Pancreas (tissue), 10 donors: Measurements from ENCODE around the gene ARHGDIG. TPM values are rescaled to one million over a fixed set of nuclear protein-coding genes. Genes with fewer than 3 reads are reported as not detected.
A peak's percentile ranks its signal among the peaks of the same experiment; 100 is the strongest.

Experiments used
- ATAC-seq, 4 donors: fragments of 200-7000 bp; cut with Tn5 transposase; one replicate each; pipeline versions ENCODE4 v1.8.0 to v1.9.1; 2020; ENCODE audit warnings: mild to moderate bottlenecking in 4 of 4, moderate library complexity in 4 of 4
- DNase-seq, 6 donors: peaks; one replicate each; pipeline ENCODE4 v3.0.0-alpha.2; 2020
- FAIRE-seq: peaks from 2 replicates; lab custom pipeline; 2012; peaks lifted over from hg19 to GRCh38; lab: Jason Lieb, UNC
- H3K27ac ChIP-seq, 4 donors: fragments of 200-600 bp; sonication (generic); 1 replicate in 3 of 4; 2 replicates in 1 of 4; pipeline versions ENCODE4 v1.5.0 to v1.8.0; 2020
- H3K27me3 ChIP-seq, 4 donors: fragments of 200-600 bp; one replicate each; pipeline ENCODE4 v1.8.0; 2021
- H3K36me3 ChIP-seq, 3 donors: fragments of 200-600 bp; sonication (generic) in 1 of 3; one replicate each; pipeline versions ENCODE4 v1.5.0 to v1.8.0; 2020 to 2021
- H3K4me1 ChIP-seq, 3 donors: fragments of 200-600 bp; one replicate each; pipeline ENCODE4 v1.8.0; 2021
- H3K4me3 ChIP-seq, 4 donors: fragments of 200-600 bp; sonication (generic) in 2 of 4; one replicate each; pipeline versions ENCODE4 v1.5.0 to v1.8.0; 2020 to 2021
- H3K9me3 ChIP-seq, 4 donors: fragments of 200-600 bp; one replicate each; pipeline ENCODE4 v1.8.0; 2021
- WGBS, 2 donors: extraction: QIAGEN DNeasy Blood & Tissue Kit; methylation state at CpG; one replicate each; pipeline ENCODE4 v1.1.7; 2013; 5-methylcytosine and 5-hydroxymethylcytosine counted together
- intact Hi-C, 3 donors: fragments of 100-400 bp; cut with DNase I; formaldehyde crosslinking; loops; one replicate each; pipeline versions ENCODE4 v1.11.1 to v1.14.2; 2022
- polyA plus RNA-seq, 2 donors: library from polyadenylated mRNA; stranded (reverse); fragments of 200-250 nt; gene quantifications; one replicate each; pipeline ENCODE4 v1.2.3, GENCODE V29; 2013
- total RNA-seq, 6 donors: library from RNA; stranded (reverse); fragmentation: NEBNext Ultra II Directional in 4 of 6; extraction: Animal tissue kit (Norgen Biotek cat#: 25700) in 4 of 6; gene quantifications; one replicate each; pipeline versions ENCODE4 v1.2.1 to v1.2.4, GENCODE V29; 2021 to 2023
- TF ChIP-seq, protein P1 (sequence below), 4 donors: fragments of 200-600 bp; sonication (generic) in 3 of 4; IDR thresholded peaks; one replicate each; pipeline versions ENCODE4 v1.5.0 to v1.8.0; 2021; ENCODE audit warnings: antibody characterized with exemption in 4 of 4
- donor health status: healthy with polysubstance abuse.
- donor health status: DM: no; HTN: no; CAD: no; lungs with moderate emphysema.
- donor health status: DM: no; HTN: no; CAD: no.
- donor health status: control.
- donor health status: control.
- donor health status: Bipolar disorder and iron deficiency.
- donor health status: DM: yes; HTN: yes; CAD: no.
- donor health status: DM: no; HTN: no; CAD: no.
- donor health status: DM: no; HTN: no; CAD: no.
- donor health status: DM: yes; HTN: yes; CAD: no.

Gene ARHGDIG
- total and polyA plus RNA-seq, 8 donors = 5.6 to 165 (median 50.7) TPM

DNA sequence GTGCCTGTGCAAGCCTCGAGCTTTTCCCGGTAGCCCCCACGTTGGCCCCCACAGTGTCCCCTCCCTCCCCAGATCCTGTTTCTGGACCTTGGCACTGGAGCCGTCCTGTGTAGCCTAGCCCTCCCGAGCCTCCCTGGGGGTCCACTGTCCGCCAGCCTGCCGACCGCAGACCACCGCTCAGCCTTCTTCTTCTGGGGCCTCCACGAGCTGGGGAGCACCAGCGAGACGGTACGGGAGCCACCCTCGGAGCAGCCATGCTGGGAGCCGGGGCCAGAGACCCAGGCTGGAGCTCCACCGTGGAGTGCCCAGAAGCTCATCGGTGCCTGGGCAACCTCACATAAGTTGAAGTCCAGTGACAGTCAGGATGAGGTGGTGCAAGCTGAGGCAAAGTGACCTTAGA lies 16.4 kb upstream of the ARHGDIG start:
- DNase-seq (peak in 3 of 6 donors; percentile 10 to 67 (median 25)), FAIRE-seq (no peak), ATAC-seq (no peak)
- TF ChIP-seq, protein P1, sequence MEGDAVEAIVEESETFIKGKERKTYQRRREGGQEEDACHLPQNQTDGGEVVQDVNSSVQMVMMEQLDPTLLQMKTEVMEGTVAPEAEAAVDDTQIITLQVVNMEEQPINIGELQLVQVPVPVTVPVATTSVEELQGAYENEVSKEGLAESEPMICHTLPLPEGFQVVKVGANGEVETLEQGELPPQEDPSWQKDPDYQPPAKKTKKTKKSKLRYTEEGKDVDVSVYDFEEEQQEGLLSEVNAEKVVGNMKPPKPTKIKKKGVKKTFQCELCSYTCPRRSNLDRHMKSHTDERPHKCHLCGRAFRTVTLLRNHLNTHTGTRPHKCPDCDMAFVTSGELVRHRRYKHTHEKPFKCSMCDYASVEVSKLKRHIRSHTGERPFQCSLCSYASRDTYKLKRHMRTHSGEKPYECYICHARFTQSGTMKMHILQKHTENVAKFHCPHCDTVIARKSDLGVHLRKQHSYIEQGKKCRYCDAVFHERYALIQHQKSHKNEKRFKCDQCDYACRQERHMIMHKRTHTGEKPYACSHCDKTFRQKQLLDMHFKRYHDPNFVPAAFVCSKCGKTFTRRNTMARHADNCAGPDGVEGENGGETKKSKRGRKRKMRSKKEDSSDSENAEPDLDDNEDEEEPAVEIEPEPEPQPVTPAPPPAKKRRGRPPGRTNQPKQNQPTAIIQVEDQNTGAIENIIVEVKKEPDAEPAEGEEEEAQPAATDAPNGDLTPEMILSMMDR (IDR thresholded peaks at IDR 0.05) = no peak
- Histone ChIP-seq H3K4me1 (peaks cover 0 to 8% (median 6%) of the 10 kb centered on the region in 3 donors), H3K27me3 (no peaks in the 10 kb centered on the region), H3K4me3 (no peak overlapping the region), H3K36me3 (peaks cover 0 to 51% (median 13%) of the 10 kb centered on the region in 3 donors), H3K9me3 (no peaks in the 10 kb centered on the region), H3K27ac (no peak overlapping the region)
- 92 to 97% methylated on average over 17 of the region's 17 CpGs for WGBS, 2 donors
- intact Hi-C loops = no loop called here

DNA sequence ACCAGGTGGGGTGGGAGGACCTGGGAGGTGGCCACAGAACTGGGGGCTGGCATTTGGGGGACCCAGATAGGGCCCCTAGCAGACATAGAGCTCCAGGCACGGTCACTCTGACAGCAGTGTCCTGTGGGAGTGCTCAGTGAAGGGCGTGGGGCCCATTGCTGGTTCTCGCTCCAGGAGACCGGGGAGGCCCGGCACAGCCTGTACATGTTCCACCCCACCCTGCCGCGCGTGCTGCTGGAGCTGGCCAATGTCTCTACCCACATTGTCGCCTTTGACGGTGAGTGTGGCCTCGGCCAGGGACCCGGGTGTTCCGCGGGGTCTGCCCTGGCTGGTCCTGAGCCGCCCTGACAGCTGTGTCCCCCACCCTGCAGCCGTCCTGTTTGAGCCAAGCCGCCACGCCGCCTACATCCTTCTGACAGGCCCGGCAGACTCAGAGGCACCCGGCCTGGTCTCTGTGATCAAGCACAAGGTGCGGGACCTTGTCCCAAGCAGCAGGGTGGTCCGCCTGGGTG lies 15.9 kb upstream of the ARHGDIG start:
- no peaks in the 10 kb centered on the region for H3K9me3 ChIP-seq

DNA sequence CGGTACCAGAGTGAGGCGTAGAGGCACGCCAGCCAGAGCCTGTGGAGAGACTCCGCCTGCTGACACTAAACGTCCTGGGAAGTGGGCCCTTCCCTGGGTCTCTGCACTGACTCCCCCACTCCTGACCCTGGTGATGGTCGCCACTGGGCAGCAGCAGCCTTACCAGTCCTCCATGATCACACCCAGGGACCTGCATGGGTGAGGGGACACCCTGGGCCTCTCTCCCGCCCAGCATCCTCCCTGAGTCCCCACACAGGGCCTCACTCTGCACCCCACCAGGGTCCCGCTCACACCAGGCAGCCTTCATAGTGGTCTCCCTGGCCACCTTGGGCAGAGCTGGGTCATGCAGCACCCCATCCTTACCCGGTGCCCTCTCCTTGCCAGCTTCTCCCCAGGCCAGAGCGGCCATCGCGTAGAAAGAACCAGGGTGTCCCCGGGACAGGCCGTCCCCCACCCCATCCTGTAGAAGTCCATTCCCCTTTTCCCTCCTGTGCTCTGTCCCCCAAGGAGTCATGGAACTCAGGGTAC lies 15.3 kb upstream of the ARHGDIG start:
- peaks cover 0 to 46% (median 13%) of the 10 kb centered on the region in 3 donors for H3K36me3 ChIP-seq
- no peaks in the 10 kb centered on the region for H3K27me3 ChIP-seq
- no peak for FAIRE-seq
- H3K9me3 ChIP-seq = no peaks in the 10 kb centered on the region
- H3K4me1 ChIP-seq = peaks cover 0 to 12% (median 12%) of the 10 kb centered on the region in 3 donors
- intact Hi-C loops = no loop called here
- DNase-seq = peak in 3 of 6 donors; percentile 13 to 64 (median 26)
- WGBS, 2 donors = 91 to 95% methylated on average over 14 of the region's 14 CpGs
- no peak overlapping the region for H3K27ac ChIP-seq
- ATAC-seq = no peak
- no peak overlapping the region for H3K4me3 ChIP-seq
- TF ChIP-seq, protein P1 (IDR thresholded peaks at IDR 0.05) = no peak

More for the DNA sequence above, 15.9 kb upstream of the ARHGDIG start:
- ATAC-seq (no peak), DNase-seq (peak in 4 of 6 donors; percentile 11 to 76 (median 42)), FAIRE-seq (no peak)
- H3K36me3 ChIP-seq = peaks cover 0 to 51% (median 13%) of the 10 kb centered on the region in 3 donors
- TF ChIP-seq, protein P1 (IDR thresholded peaks at IDR 0.05) = no peak
- no peak overlapping the region for H3K4me3 ChIP-seq
- no peaks in the 10 kb centered on the region for H3K27me3 ChIP-seq
- no peak overlapping the region for H3K27ac ChIP-seq
- intact Hi-C loops = no loop called here
- WGBS, 2 donors = 92 to 93% methylated on average over 23 of the region's 23 CpGs
- H3K4me1 ChIP-seq = peaks cover 0 to 12% (median 12%) of the 10 kb centered on the region in 3 donors

DNA sequence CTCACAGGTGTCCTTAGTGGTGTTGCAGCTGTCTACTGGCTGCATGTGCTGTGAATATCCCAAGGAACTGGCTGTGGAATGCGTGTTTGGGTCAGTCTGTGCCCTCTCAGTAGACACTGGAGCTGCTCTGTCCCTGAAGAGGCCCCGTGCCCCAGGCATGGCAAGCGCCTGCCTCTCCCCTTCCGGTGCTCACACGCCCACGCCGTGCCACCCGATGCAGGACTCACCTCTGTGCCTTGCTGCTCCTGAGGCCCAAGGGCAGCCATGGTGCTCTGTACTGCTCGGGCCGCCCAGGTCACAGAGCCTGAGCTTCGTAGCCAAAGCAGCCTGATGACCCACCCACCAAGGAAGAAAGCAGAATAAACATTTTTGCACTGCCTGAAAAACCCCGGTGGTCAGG lies 14.7 kb upstream of the ARHGDIG start:
- Histone ChIP-seq H3K4me1 (peaks cover 0 to 12% (median 12%) of the 10 kb centered on the region in 3 donors), H3K4me3 (no peak overlapping the region), H3K27me3 (no peaks in the 10 kb centered on the region), H3K36me3 (peaks cover 0 to 40% (median 13%) of the 10 kb centered on the region in 3 donors), H3K9me3 (no peaks in the 10 kb centered on the region), H3K27ac (no peak overlapping the region)
- intact Hi-C loops = no loop called here
- ATAC-seq (no peak), DNase-seq (peak in 2 of 6 donors; percentile 11 to 26), FAIRE-seq (no peak)
- TF ChIP-seq, protein P1 (IDR thresholded peaks at IDR 0.05) = no peak
- 80 to 81% methylated on average over 12 of the region's 12 CpGs for WGBS, 2 donors
